ENCODE data around the gene KCNMB2.

DNA sequence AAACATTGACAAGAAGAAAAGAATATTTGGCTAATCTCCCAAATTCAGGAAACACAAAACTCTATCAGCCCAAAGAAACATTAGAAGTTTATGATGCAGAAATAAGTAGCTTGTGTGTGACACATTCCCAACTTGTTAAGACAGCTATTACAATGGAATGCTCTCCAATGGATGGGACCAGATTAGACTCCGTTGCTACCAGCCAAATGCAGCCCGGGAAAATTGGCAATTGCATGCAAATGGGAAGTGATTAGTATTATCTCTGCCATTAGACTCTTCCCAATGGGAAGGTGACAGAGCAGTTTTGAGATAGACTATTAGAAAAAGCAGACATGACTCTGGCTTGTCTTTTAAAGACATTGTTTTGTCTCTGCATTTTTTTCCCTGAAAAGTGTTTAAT lies 37.4 kb upstream of the KCNMB2 start:
- TF ChIP-seq, protein P1, sequence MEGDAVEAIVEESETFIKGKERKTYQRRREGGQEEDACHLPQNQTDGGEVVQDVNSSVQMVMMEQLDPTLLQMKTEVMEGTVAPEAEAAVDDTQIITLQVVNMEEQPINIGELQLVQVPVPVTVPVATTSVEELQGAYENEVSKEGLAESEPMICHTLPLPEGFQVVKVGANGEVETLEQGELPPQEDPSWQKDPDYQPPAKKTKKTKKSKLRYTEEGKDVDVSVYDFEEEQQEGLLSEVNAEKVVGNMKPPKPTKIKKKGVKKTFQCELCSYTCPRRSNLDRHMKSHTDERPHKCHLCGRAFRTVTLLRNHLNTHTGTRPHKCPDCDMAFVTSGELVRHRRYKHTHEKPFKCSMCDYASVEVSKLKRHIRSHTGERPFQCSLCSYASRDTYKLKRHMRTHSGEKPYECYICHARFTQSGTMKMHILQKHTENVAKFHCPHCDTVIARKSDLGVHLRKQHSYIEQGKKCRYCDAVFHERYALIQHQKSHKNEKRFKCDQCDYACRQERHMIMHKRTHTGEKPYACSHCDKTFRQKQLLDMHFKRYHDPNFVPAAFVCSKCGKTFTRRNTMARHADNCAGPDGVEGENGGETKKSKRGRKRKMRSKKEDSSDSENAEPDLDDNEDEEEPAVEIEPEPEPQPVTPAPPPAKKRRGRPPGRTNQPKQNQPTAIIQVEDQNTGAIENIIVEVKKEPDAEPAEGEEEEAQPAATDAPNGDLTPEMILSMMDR (IDR thresholded peaks at IDR 0.05) = no peak
- no peak for TF ChIP-seq POLR2A (IDR thresholded peaks at IDR 0.05)
- TF ChIP-seq POLR2AphosphoS5 (IDR thresholded peaks at IDR 0.05) = no peak

All from transverse colon (tissue), 4 donors.